ENCODE measurements around the gene RRP9.

The RRP9 gene

DNA sequence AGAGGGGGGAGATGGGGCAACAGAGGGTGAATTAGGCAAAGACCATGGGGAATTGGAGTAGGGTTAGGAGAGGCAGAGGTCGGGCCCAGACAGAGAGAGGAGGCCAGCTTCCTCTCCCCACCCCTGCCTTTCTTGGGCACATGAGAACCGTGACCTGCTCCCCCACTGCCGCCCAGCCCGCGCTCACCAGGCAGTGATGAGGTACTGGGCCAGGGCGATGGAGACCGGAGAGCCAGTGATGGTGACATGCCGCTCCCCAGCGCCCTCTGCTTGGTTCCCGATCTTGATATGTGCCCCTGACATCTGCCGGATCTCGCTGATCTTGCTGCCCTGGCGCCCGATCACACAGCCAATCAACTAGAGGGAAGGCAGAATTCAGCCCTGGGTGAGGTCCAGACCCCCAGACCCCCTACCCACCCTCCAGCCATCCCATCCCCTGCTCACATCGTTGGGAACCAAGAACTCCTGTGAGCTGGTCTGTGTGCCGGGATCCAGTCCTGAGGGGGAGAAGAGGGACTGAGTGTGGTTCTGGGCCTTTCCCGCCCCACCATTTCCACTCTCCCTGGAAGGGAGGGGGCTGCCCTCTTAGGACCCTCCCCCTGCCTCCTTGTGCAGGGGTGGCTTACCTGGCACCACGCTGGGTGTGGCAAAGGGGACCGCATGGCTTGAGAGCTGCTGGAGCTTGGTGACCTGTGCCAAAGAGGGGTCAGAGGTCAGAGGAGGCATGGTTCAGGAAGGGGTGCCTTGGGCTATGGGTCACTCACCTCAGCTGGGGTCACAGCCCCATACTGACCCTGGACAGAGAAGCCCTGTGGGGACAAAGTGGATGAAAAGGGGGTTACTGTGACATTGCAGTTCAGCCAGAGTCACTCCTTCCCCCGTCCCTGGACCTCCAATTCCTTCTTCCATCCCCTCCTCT is 17.2 kb upstream of the RRP9 start:
- Histone ChIP-seq H3K4me3 (IDR thresholded peaks at IDR 0.05; ENCODE audit: insufficient read depth, low read depth, low read length) (no peak overlapping the region), H3K9ac (no peak overlapping the region), H3K27ac (no peak overlapping the region), H4K20me1 (ENCODE audit: insufficient read depth) (no peaks in the 10 kb centered on the region), H3K4me1 (ENCODE audit: low read depth, poor library complexity, severe bottlenecking) (no peaks in the 10 kb centered on the region), H3K4me2 (no peak overlapping the region), H3K36me3 (ENCODE audit: insufficient read depth) (no peaks in the 10 kb centered on the region), H2AFZ (ENCODE audit: low read depth) (no peak overlapping the region), H3K79me2 (ENCODE audit: insufficient read depth, low read depth) (no peaks in the 10 kb centered on the region), H3K27me3 (ENCODE audit: insufficient read depth, low read depth) (no peaks in the 10 kb centered on the region; the same call in 1 of the 2 replicates)
- TF ChIP-seq, protein P1, sequence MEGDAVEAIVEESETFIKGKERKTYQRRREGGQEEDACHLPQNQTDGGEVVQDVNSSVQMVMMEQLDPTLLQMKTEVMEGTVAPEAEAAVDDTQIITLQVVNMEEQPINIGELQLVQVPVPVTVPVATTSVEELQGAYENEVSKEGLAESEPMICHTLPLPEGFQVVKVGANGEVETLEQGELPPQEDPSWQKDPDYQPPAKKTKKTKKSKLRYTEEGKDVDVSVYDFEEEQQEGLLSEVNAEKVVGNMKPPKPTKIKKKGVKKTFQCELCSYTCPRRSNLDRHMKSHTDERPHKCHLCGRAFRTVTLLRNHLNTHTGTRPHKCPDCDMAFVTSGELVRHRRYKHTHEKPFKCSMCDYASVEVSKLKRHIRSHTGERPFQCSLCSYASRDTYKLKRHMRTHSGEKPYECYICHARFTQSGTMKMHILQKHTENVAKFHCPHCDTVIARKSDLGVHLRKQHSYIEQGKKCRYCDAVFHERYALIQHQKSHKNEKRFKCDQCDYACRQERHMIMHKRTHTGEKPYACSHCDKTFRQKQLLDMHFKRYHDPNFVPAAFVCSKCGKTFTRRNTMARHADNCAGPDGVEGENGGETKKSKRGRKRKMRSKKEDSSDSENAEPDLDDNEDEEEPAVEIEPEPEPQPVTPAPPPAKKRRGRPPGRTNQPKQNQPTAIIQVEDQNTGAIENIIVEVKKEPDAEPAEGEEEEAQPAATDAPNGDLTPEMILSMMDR (conservative IDR thresholded peaks at IDR 0.05; ENCODE audit: low read depth, low read length), result no peak

GRCh38 chr3:51957520-51958205 is 16.0 kb upstream of the RRP9 start:
- no peak overlapping the region for H3K9ac ChIP-seq
- TF ChIP-seq, protein P1 (conservative IDR thresholded peaks at IDR 0.05; ENCODE audit: low read depth, low read length), result no peak
- no peak overlapping the region for H3K4me3 ChIP-seq (IDR thresholded peaks at IDR 0.05; ENCODE audit: insufficient read depth, low read depth, low read length)
- H3K4me1 ChIP-seq (ENCODE audit: low read depth, poor library complexity, severe bottlenecking), result no peaks in the 10 kb centered on the region
- no peaks in the 10 kb centered on the region for H4K20me1 ChIP-seq (ENCODE audit: insufficient read depth)
- H3K36me3 ChIP-seq (ENCODE audit: insufficient read depth), result no peaks in the 10 kb centered on the region
- no peaks in the 10 kb centered on the region; the same call in 1 of the 2 replicates for H3K27me3 ChIP-seq (ENCODE audit: insufficient read depth, low read depth)
- no peak overlapping the region for H2AFZ ChIP-seq (ENCODE audit: low read depth)
- H3K4me2 ChIP-seq, result no peak overlapping the region
- H3K79me2 ChIP-seq (ENCODE audit: insufficient read depth, low read depth), result no peaks in the 10 kb centered on the region
- H3K27ac ChIP-seq, result no peak overlapping the region

DNA sequence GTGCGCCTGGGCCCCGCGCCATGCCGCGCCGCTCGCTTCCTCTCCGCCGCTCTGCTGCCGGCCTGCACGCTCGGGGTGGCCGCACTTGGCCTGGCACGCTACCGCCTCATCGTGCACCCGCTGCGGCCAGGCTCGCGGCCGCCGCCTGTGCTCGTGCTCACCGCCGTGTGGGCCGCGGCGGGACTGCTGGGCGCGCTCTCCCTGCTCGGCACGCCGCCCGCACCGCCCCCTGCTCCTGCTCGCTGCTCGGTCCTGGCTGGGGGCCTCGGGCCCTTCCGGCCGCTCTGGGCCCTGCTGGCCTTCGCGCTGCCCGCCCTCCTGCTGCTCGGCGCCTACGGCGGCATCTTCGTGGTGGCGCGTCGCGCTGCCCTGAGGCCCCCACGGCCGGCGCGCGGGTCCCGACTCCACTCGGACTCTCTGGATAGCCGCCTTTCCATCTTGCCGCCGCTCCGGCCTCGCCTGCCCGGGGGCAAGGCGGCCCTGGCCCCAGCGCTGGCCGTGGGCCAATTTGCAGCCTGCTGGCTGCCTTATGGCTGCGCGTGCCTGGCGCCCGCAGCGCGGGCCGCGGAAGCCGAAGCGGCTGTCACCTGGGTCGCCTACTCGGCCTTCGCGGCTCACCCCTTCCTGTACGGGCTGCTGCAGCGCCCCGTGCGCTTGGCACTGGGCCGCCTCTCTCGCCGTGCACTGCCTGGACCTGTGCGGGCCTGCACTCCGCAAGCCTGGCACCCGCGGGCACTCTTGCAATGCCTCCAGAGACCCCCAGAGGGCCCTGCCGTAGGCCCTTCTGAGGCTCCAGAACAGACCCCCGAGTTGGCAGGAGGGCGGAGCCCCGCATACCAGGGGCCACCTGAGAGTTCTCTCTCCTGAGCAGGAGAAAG is 14.4 kb upstream of the RRP9 start:
- no peaks in the 10 kb centered on the region for H3K36me3 ChIP-seq (ENCODE audit: insufficient read depth)
- H3K4me3 ChIP-seq (IDR thresholded peaks at IDR 0.05; ENCODE audit: insufficient read depth, low read depth, low read length), result no peak overlapping the region
- H3K4me2 ChIP-seq, result no peak overlapping the region
- no peaks in the 10 kb centered on the region; the same call in 1 of the 2 replicates for H3K27me3 ChIP-seq (ENCODE audit: insufficient read depth, low read depth)
- H3K79me2 ChIP-seq (ENCODE audit: insufficient read depth, low read depth), result no peaks in the 10 kb centered on the region
- H3K9ac ChIP-seq, result no peak overlapping the region
- H4K20me1 ChIP-seq (ENCODE audit: insufficient read depth), result no peaks in the 10 kb centered on the region
- TF ChIP-seq, protein P1 (conservative IDR thresholded peaks at IDR 0.05; ENCODE audit: low read depth, low read length), result no peak
- no peak overlapping the region for H3K27ac ChIP-seq
- no peak overlapping the region for H2AFZ ChIP-seq (ENCODE audit: low read depth)
- H3K4me1 ChIP-seq (ENCODE audit: low read depth, poor library complexity, severe bottlenecking), result no peaks in the 10 kb centered on the region

DNA sequence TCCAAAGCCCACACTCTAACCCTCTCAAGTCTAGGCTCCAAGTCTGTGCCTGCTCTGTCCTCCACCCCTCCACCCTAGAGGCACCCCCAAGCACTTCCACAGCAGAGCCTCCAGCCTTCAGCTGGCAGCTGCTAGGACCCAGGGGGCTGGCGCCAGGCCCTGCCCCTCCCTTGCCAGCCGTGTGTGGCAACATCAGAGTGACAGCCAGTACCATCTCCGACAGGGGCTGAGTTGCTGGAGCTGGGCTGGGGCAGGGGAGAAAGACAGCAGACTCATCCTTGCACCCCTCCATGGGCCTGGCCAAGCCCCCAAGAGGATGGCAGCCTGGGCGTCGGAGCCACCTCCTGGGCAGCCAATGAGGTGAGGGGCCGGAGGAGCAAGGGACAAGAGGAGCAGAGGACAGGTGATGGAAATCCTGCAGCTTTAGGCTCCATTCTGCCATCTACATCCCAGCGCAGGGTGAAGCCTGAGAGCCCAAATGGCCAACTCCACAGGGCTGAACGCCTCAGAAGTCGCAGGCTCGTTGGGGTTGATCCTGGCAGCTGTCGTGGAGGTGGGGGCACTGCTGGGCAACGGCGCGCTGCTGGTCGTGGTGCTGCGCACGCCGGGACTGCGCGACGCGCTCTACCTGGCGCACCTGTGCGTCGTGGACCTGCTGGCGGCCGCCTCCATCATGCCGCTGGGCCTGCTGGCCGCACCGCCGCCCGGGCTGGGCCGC is 13.6 kb upstream of the RRP9 start, which contains the start of gene GPR62:
Gene GPR62, plus strand, starts transcription at position 207 of the 718 bp plus-strand sequence. Its CDS starts 272 bp downstream, at position 479.
- Histone ChIP-seq H3K9ac (no peak within 1 kb of the TSS), H3K79me2 (ENCODE audit: insufficient read depth, low read depth) (no peaks in the 10 kb centered on the region), H3K27me3 (ENCODE audit: insufficient read depth, low read depth) (no peaks in the 10 kb centered on the region; the same call in 1 of the 2 replicates), H3K4me1 (ENCODE audit: low read depth, poor library complexity, severe bottlenecking) (no peaks in the 10 kb centered on the region), H4K20me1 (ENCODE audit: insufficient read depth) (no peaks in the 10 kb centered on the region), H2AFZ (ENCODE audit: low read depth) (no peak within 1 kb of the TSS), H3K27ac (no peak within 1 kb of the TSS), H3K4me3 (IDR thresholded peaks at IDR 0.05; ENCODE audit: insufficient read depth, low read depth, low read length) (no peak within 1 kb of the TSS), H3K36me3 (ENCODE audit: insufficient read depth) (no peaks in the 10 kb centered on the region), H3K4me2 (no peak within 1 kb of the TSS)
- TF ChIP-seq, protein P1 (conservative IDR thresholded peaks at IDR 0.05; ENCODE audit: low read depth, low read length), result no peak

Measured in KMS-11 (cell line).